HFF-Myc (cell line): ENCODE results near the gene ZFHX3.

Source experiments
- DNase-seq: peaks from one replicate; pipeline ENCODE4 v3.0.0-alpha.2; 2011; ENCODE audit warnings: low read depth; ENCODE audit errors: extremely low read depth
- H3K4me3 ChIP-seq: replicated peaks from 2 replicates; pipeline ENCODE4 v1.5.1; 2011; ENCODE audit warnings: low read depth, mild to moderate bottlenecking, control low read depth, low read length
- CTCF ChIP-seq: IDR thresholded peaks from 2 replicates; pipeline ENCODE4 v1.5.1; 2012; ENCODE audit warnings: mild to moderate bottlenecking, low read depth, low read length, control low read depth; ENCODE audit errors: missing control alignments

Gene ZFHX3

GRCh38 chr16:72797621-72798020 lies 250.3 kb downstream of the ZFHX3 start:
- no peak overlapping the region for H3K4me3 ChIP-seq
- DNase-seq = no peak
- TF ChIP-seq CTCF = no peak

GRCh38 chr16:72796222-72796621 lies 251.7 kb downstream of the ZFHX3 start:
- DNase-seq = no peak
- no peak for TF ChIP-seq CTCF
- H3K4me3 ChIP-seq = no peak overlapping the region

GRCh38 chr16:72794986-72795385 lies 252.9 kb downstream of the ZFHX3 start:
- no peak for TF ChIP-seq CTCF
- DNase-seq = no peak
- H3K4me3 ChIP-seq = no peak overlapping the region

GRCh38 chr16:72794319-72794718 lies 253.6 kb downstream of the ZFHX3 start:
- no peak overlapping the region for H3K4me3 ChIP-seq
- no peak for TF ChIP-seq CTCF
- no peak for DNase-seq

- no peak for TF ChIP-seq CTCF
- no peak overlapping the region for H3K4me3 ChIP-seq
- no peak for DNase-seq
These were observed 254.2 kb downstream of the ZFHX3 start for GRCh38 chr16:72793716-72794115.

GRCh38 chr16:72793017-72793416 lies 254.9 kb downstream of the ZFHX3 start:
- DNase-seq = no peak
- TF ChIP-seq CTCF = no peak
- no peak overlapping the region for H3K4me3 ChIP-seq

GRCh38 chr16:72791786-72792185 lies 256.1 kb downstream of the ZFHX3 start:
- no peak overlapping the region for H3K4me3 ChIP-seq
- no peak for DNase-seq
- no peak for TF ChIP-seq CTCF
